B cell (primary cell): ENCODE results near the gene E2F6. TPM values are rescaled to one million over a fixed set of nuclear protein-coding genes. Genes with fewer than 3 reads are reported as not detected.

Experiments
- ATAC-seq: fragments of 200-7000 bp; cut with Tn5 transposase; one replicate; pipeline ENCODE4 v1.10.0; 2021; ENCODE audit warnings: low read depth, mild to moderate bottlenecking, moderate number of reproducible peaks, moderate library complexity
- CTCF ChIA-PET: fragments of 350-600 bp; sonication (Branson Sonifier 250); formaldehyde crosslinking; loops from one replicate; lab custom pipeline; 2021; ENCODE audit warnings: antibody characterized with exemption, inconsistent platforms; lab: Charles Lee
- POLR2A ChIA-PET: fragments of 350-600 bp; sonication (Branson Sonifier 250); formaldehyde crosslinking; loops from one replicate; lab custom pipeline; 2021; ENCODE audit warnings: antibody characterized with exemption; lab: Charles Lee
- DNase-seq: peaks from one replicate; pipeline ENCODE4 v3.0.0; 2013
- H2AFZ ChIP-seq: 2 replicates; pipeline ENCODE4 v1.6.1; 2012; ENCODE audit warnings: mild to moderate bottlenecking, low read depth, low read length; ENCODE audit not compliant: insufficient read depth, poor library complexity, severe bottlenecking
- H3K27ac ChIP-seq, 2 donors: 1 replicate in 1 of 2; 2 replicates in 1 of 2; pipeline ENCODE4 v1.5.1; 2012 to 2013; ENCODE audit warnings: low read length in 2 of 2, mild to moderate bottlenecking in 2 of 2, moderate library complexity in 1 of 2
- H3K27me3 ChIP-seq, 4 experiments: fragments of 200-600 bp in 1 of 4; sonication (generic) in 1 of 4; replicated peaks in 1 of 4; 1 replicate in 2 of 4; 2 replicates in 2 of 4; pipeline versions ENCODE4 v1.6.1 to v1.7.0; 2013 to 2016; ENCODE audit warnings: low read length in 3 of 4, mild to moderate bottlenecking in 2 of 4, mixed read lengths in 1 of 4, moderate library complexity in 1 of 4; ENCODE audit not compliant: insufficient read depth in 4 of 4, control insufficient read depth in 3 of 4; ENCODE audit errors: control extremely low read depth in 1 of 4
- H3K36me3 ChIP-seq, 2 experiments: replicated peaks in 1 of 2; 1 replicate in 1 of 2; 2 replicates in 1 of 2; pipeline versions ENCODE4 v1.6.1 to v1.7.1; 2013; ENCODE audit warnings: low read length in 1 of 2; ENCODE audit not compliant: insufficient read depth in 2 of 2, control insufficient read depth in 1 of 2; ENCODE audit errors: control extremely low read depth in 1 of 2, extremely low read depth in 1 of 2
- H3K4me1 ChIP-seq, 2 donors: fragments of 200-600 bp in 1 of 2; sonication (generic) in 1 of 2; 1 replicate in 1 of 2; 2 replicates in 1 of 2; pipeline versions ENCODE4 v1.5.1 to v1.6.1; 2013 to 2017; ENCODE audit warnings: low read length in 2 of 2; ENCODE audit not compliant: control insufficient read depth in 2 of 2, insufficient read depth in 2 of 2
- H3K4me2 ChIP-seq: replicated peaks from 2 replicates; pipeline ENCODE3; 2012; ENCODE audit warnings: mild to moderate bottlenecking, low read depth, low read length; ENCODE audit not compliant: poor library complexity, severe bottlenecking
- H3K4me3 ChIP-seq, 5 experiments: fragments of 200-600 bp in 1 of 5; sonication (generic) in 1 of 5; 1 replicate in 3 of 5; 2 replicates in 2 of 5; pipeline versions ENCODE4 v1.5.1 to v1.7.0; 2011 to 2016; ENCODE audit warnings: low read length in 4 of 5, mild to moderate bottlenecking in 4 of 5, low read depth in 2 of 5, control low read depth in 1 of 5, moderate library complexity in 1 of 5; ENCODE audit not compliant: insufficient read depth in 1 of 5; ENCODE audit errors: control extremely low read depth in 1 of 5, extremely low read depth in 1 of 5
- H3K79me2 ChIP-seq: fragments of 200-600 bp; sonication (generic); one replicate; pipeline ENCODE4 v1.6.0; 2016; ENCODE audit warnings: low read length; ENCODE audit not compliant: control insufficient read depth, insufficient read depth
- H3K9ac ChIP-seq: fragments of 200-600 bp; sonication (generic); 2 replicates; pipeline ENCODE4 v1.6.1; 2017; ENCODE audit warnings: mild to moderate bottlenecking, low read length, moderate library complexity
- H3K9me3 ChIP-seq, 3 donors: one replicate each; pipeline versions ENCODE4 v1.6.1 to v1.7.1; 2013; ENCODE audit warnings: low read length in 2 of 3; ENCODE audit not compliant: control insufficient read depth in 2 of 3, insufficient read depth in 1 of 3; ENCODE audit errors: control extremely low read depth in 1 of 3
- H4K20me1 ChIP-seq: 2 replicates; pipeline ENCODE4 v1.6.0; 2012; ENCODE audit warnings: mild to moderate bottlenecking, low read length; ENCODE audit not compliant: insufficient read depth, control insufficient read depth, poor library complexity, severe bottlenecking
- H3K27ac Mint-ChIP-seq: one replicate; pipeline ENCODE4 v1.8.0; 2021; ENCODE audit warnings: mixed read lengths
- H3K27me3 Mint-ChIP-seq: one replicate; pipeline ENCODE4 v1.8.0; 2021; ENCODE audit warnings: mixed read lengths
- H3K4me1 Mint-ChIP-seq: one replicate; pipeline ENCODE4 v1.8.0; 2021; ENCODE audit warnings: mixed read lengths
- H3K4me3 Mint-ChIP-seq: one replicate; pipeline ENCODE4 v1.8.0; 2021; ENCODE audit warnings: mixed read lengths
- H3K9me3 Mint-ChIP-seq: one replicate; pipeline ENCODE4 v1.8.0; 2022; ENCODE audit warnings: mixed read lengths; ENCODE audit not compliant: insufficient read depth
- CTCF ChIP-seq: fragments of 200-600 bp; IDR thresholded peaks from one replicate; pipeline ENCODE4 v1.8.0; 2022; ENCODE audit warnings: antibody characterized with exemption, mild to moderate bottlenecking
- EZH2 ChIP-seq: IDR thresholded peaks from 2 replicates; pipeline ENCODE4 v1.6.1; 2012; ENCODE audit warnings: borderline replicate concordance, low read depth, mild to moderate bottlenecking, moderate library complexity, low read length; ENCODE audit not compliant: insufficient read depth, poor library complexity, severe bottlenecking
- WGBS: methylation state at CpG from one replicate; pipeline ENCODE4 v1.1.5; 2013; ENCODE audit warnings: missing lambda C conversion rate; ENCODE audit not compliant: insufficient coverage; 5-methylcytosine and 5-hydroxymethylcytosine counted together
- intact Hi-C: fragments of 100-400 bp; cut with micrococcal nuclease; formaldehyde crosslinking; loops from one replicate; pipeline ENCODE4 v1.10.0; 2022
- polyA plus RNA-seq: library from polyadenylated mRNA; depleted of rRNA; stranded (reverse); fragments of >200 nt; gene quantifications from 2 replicates; pipeline ENCODE4 v1.2.3, GENCODE V29; 2012
- total RNA-seq, 2 donors: library from RNA; stranded (reverse); fragments of 120-200 nt in 1 of 2; gene quantifications; 1 replicate in 1 of 2; 2 replicates in 1 of 2; pipeline versions ENCODE4 v1.2.3 to v1.2.4, GENCODE V29; 2013 to 2022

Gene E2F6
- total and polyA plus RNA-seq, 2 donors (not counting 1 experiment from before 2014, with no cell fraction given) = 2.0 to 10.0 TPM

- CTCF ChIA-PET = interaction anchor here (4.6 kb wide), 1 partner anchor 175 kb away, joined by 48 read pairs; no protein-coding TSS in a partner anchor
- no peak for ATAC-seq
Observed at GRCh38 chr2:11408959-11409571, 56.9 kb downstream of the E2F6 start.

More at GRCh38 chr2:11408959-11409571, 56.9 kb downstream of the E2F6 start:
- Mint-ChIP-seq H3K27ac (no peak overlapping the region), H3K27me3 (peaks cover 28% of the 10 kb centered on the region), H3K4me3 (no peak overlapping the region), H3K9me3 (no peaks in the 10 kb centered on the region), H3K4me1 (no peaks in the 10 kb centered on the region)
- Histone ChIP-seq H3K4me3 (no peak overlapping the region), H3K4me2 (no peak overlapping the region), H3K9ac (no peak overlapping the region), H2AFZ (no peak overlapping the region), H3K4me1 (no peaks in the 10 kb centered on the region), H3K36me3 (no peaks in the 10 kb centered on the region), H3K27me3 (peaks cover 0 to 14% (median 5%) of the 10 kb centered on the region in 4 experiments), H3K27ac (no peak overlapping the region), H4K20me1 (no peaks in the 10 kb centered on the region), H3K9me3 (no peaks in the 10 kb centered on the region), H3K79me2 (no peaks in the 10 kb centered on the region)
- POLR2A ChIA-PET = no interaction called here
- intact Hi-C loops = no loop called here
- no peak for TF ChIP-seq EZH2
- TF ChIP-seq CTCF = no peak
- WGBS = no CpG with 5 or more reads among the region's 1 CpG
- no peak for DNase-seq
